ENCODE results near the gene PTPRM. TPM values are rescaled to one million over a fixed set of nuclear protein-coding genes. Genes with fewer than 3 reads are reported as not detected.

PTPRM gene
- polyA plus RNA-seq, 1 of the 3 experiments (the other 2 are of a cell fraction): 16.0 TPM

- Histone ChIP-seq H4K20me1 (ENCODE audit: insufficient read depth) (no peaks in the 10 kb centered on the region), H3K4me3 (ENCODE audit: low read depth in 2 of 2, low read length in 1 of 2) (no peak overlapping the region), H3K79me2 (ENCODE audit: insufficient read depth) (no peaks in the 10 kb centered on the region), H3F3A (replicated peaks; ENCODE audit: insufficient read depth) (no peaks in the 10 kb centered on the region), H3K9me3 (no peaks in the 10 kb centered on the region), H3K4me2 (no peak overlapping the region), H3K9ac (no peak overlapping the region), H3K36me3 (replicated peaks in 1 of 2; ENCODE audit: control insufficient read depth in 1 of 2, insufficient read depth in 2 of 2, low read length in 1 of 2) (no peaks in the 10 kb centered on the region), H2AFZ (ENCODE audit: low read depth) (no peak overlapping the region), H3K9me2 (no peaks in the 10 kb centered on the region), H3K27me3 (ENCODE audit: insufficient read depth) (no peaks in the 10 kb centered on the region), H3K4me1 (ENCODE audit: control insufficient read depth in 1 of 2, insufficient read depth in 2 of 2, low read depth in 1 of 2, low read length in 1 of 2) (no peaks in the 10 kb centered on the region), H3K27ac (ENCODE audit: low read depth in 2 of 2, low read length in 1 of 2) (no peak overlapping the region)
- TF ChIP-seq YY1 (IDR thresholded peaks at IDR 0.05; ENCODE audit: low read depth): no peak
- no peak for TF ChIP-seq USF1 (IDR thresholded peaks at IDR 0.05; ENCODE audit: borderline replicate concordance, low read depth)
- TF ChIP-seq FOSL2 (IDR thresholded peaks at IDR 0.05; ENCODE audit: borderline replicate concordance, low read depth): no peak
- no peak for TF ChIP-seq TEAD4 (IDR thresholded peaks at IDR 0.05; ENCODE audit: borderline replicate concordance, insufficient read depth)
- TF ChIP-seq NFIC (IDR thresholded peaks at IDR 0.05; ENCODE audit: borderline replicate concordance): no peak
- TF ChIP-seq, protein P1, sequence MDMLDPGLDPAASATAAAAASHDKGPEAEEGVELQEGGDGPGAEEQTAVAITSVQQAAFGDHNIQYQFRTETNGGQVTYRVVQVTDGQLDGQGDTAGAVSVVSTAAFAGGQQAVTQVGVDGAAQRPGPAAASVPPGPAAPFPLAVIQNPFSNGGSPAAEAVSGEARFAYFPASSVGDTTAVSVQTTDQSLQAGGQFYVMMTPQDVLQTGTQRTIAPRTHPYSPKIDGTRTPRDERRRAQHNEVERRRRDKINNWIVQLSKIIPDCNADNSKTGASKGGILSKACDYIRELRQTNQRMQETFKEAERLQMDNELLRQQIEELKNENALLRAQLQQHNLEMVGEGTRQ (IDR thresholded peaks at IDR 0.05; ENCODE audit: borderline replicate concordance, low read depth, low read length): no peak
- no peak for TF ChIP-seq POLR2AphosphoS5 (IDR thresholded peaks at IDR 0.05; ENCODE audit: low read depth, low read length)
- no peak for TF ChIP-seq RXRA (IDR thresholded peaks at IDR 0.05; ENCODE audit: borderline replicate concordance, low read depth)
- no peak for TF ChIP-seq MEF2A (IDR thresholded peaks at IDR 0.05; ENCODE audit: borderline replicate concordance, low read depth)
- no peak for TF ChIP-seq MXI1 (IDR thresholded peaks at IDR 0.05; ENCODE audit: low read depth, low read length)
- no peak for TF ChIP-seq RCOR1 (IDR thresholded peaks at IDR 0.05; ENCODE audit: low read length)
- no peak for TF ChIP-seq TAF1 (IDR thresholded peaks at IDR 0.05; ENCODE audit: borderline replicate concordance, low read depth, low read length)
- TF ChIP-seq FOXJ3 (CRISPR knock-in tag; IDR thresholded peaks at IDR 0.05): no peak
- no peak for TF ChIP-seq SMC3 (IDR thresholded peaks at IDR 0.05; ENCODE audit: low read depth, low read length)
- no peak for TF ChIP-seq JUND (IDR thresholded peaks at IDR 0.05)
- CTCF ChIA-PET: interaction anchor here (1.4 kb wide), 1 partner anchor 34 kb away, joined by 4 read pairs; no protein-coding TSS in a partner anchor
- WGBS (ENCODE audit: low lambda C conversion rate): 26% methylated on average over 4 of the region's 4 CpGs
- no peak for DNase-seq
- POLR2A ChIA-PET: no interaction called here
Measured at GRCh38 chr18:7532942-7533341, 34.2 kb upstream of the PTPRM start.

DNA sequence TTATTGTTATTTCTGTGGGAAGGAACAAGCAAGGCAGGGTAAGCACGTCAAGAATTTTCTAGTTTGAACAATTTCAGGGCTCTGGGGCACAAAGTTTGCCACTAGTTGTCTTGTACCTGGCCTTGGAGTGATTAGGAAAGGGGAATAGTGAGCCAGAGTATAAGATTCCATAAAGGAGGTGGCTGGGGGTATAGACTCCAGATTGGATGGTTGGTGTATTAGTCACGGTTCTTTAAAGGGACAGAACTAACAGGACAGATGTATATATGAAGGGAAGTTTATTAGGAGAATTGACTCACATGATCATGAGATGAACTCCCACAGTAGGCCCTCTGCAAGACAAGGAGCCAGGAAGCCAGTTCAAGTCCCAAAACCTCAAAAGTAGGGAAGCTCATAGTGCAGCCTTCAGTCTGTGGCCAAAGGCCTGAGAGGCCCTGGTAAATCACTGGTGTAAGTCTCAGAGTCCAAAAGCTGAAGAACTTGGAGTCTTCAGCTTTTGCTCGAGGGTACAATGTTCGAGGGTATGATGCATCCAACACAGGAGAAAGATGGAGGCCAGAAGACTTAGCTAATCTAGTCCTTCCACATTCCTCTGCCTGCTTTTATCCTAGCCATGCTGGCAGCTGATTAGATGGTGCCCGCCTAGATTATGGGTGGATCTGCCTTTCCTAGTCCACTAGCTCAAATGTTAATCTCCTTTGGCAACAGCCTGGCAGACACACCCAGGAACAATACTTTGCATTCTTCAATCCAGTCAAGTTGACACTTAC, 31.5 kb upstream of the PTPRM start:
- H3K36me3 ChIP-seq (replicated peaks in 1 of 2; ENCODE audit: control insufficient read depth in 1 of 2, insufficient read depth in 2 of 2, low read length in 1 of 2): no peaks in the 10 kb centered on the region
- POLR2A ChIA-PET: no interaction called here
- H4K20me1 ChIP-seq (ENCODE audit: insufficient read depth): no peaks in the 10 kb centered on the region
- H3K27ac ChIP-seq (ENCODE audit: low read depth in 2 of 2, low read length in 1 of 2): no peak overlapping the region
- no peak overlapping the region for H3K4me2 ChIP-seq
- no peaks in the 10 kb centered on the region for H3K4me1 ChIP-seq (ENCODE audit: control insufficient read depth in 1 of 2, insufficient read depth in 2 of 2, low read depth in 1 of 2, low read length in 1 of 2)
- CTCF ChIA-PET: interaction anchor here (1.3 kb wide), 1 partner anchor 10 kb away, joined by 4 read pairs; no protein-coding TSS in a partner anchor
- 27% methylated on average over 5 of the region's 5 CpGs for WGBS (ENCODE audit: low lambda C conversion rate)
- no peaks in the 10 kb centered on the region for H3K27me3 ChIP-seq (ENCODE audit: insufficient read depth)
- DNase-seq: no peak
- H3K9me3 ChIP-seq: no peaks in the 10 kb centered on the region
- no peak overlapping the region for H2AFZ ChIP-seq (ENCODE audit: low read depth)
- no peaks in the 10 kb centered on the region for H3K79me2 ChIP-seq (ENCODE audit: insufficient read depth)
- H3K4me3 ChIP-seq (ENCODE audit: low read depth in 2 of 2, low read length in 1 of 2): no peak overlapping the region
- no peaks in the 10 kb centered on the region for H3K9me2 ChIP-seq
- no peak overlapping the region for H3K9ac ChIP-seq
- H3F3A ChIP-seq (replicated peaks; ENCODE audit: insufficient read depth): no peaks in the 10 kb centered on the region
- TF ChIP-seq EZH2phosphoT487 (IDR thresholded peaks at IDR 0.05; ENCODE audit: borderline replicate concordance, low read depth) (no peak), SMC3 (IDR thresholded peaks at IDR 0.05; ENCODE audit: low read depth, low read length) (no peak), IRF3 (IDR thresholded peaks at IDR 0.05; ENCODE audit: low read depth, low read length) (no peak), FOSL2 (IDR thresholded peaks at IDR 0.05; ENCODE audit: borderline replicate concordance, low read depth) (no peak), NFIC (IDR thresholded peaks at IDR 0.05; ENCODE audit: borderline replicate concordance) (no peak), NRF1 (IDR thresholded peaks at IDR 0.05; ENCODE audit: low read depth, low read length) (no peak), CHD2 (IDR thresholded peaks at IDR 0.05; ENCODE audit: low read length, partially characterized antibody) (no peak), TEAD4 (IDR thresholded peaks at IDR 0.05; ENCODE audit: borderline replicate concordance, insufficient read depth) (no peak), RAD21 (IDR thresholded peaks at IDR 0.05; ENCODE audit: low read length) (no peak)
- TF ChIP-seq, protein P2, sequence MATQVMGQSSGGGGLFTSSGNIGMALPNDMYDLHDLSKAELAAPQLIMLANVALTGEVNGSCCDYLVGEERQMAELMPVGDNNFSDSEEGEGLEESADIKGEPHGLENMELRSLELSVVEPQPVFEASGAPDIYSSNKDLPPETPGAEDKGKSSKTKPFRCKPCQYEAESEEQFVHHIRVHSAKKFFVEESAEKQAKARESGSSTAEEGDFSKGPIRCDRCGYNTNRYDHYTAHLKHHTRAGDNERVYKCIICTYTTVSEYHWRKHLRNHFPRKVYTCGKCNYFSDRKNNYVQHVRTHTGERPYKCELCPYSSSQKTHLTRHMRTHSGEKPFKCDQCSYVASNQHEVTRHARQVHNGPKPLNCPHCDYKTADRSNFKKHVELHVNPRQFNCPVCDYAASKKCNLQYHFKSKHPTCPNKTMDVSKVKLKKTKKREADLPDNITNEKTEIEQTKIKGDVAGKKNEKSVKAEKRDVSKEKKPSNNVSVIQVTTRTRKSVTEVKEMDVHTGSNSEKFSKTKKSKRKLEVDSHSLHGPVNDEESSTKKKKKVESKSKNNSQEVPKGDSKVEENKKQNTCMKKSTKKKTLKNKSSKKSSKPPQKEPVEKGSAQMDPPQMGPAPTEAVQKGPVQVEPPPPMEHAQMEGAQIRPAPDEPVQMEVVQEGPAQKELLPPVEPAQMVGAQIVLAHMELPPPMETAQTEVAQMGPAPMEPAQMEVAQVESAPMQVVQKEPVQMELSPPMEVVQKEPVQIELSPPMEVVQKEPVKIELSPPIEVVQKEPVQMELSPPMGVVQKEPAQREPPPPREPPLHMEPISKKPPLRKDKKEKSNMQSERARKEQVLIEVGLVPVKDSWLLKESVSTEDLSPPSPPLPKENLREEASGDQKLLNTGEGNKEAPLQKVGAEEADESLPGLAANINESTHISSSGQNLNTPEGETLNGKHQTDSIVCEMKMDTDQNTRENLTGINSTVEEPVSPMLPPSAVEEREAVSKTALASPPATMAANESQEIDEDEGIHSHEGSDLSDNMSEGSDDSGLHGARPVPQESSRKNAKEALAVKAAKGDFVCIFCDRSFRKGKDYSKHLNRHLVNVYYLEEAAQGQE (IDR thresholded peaks at IDR 0.05; ENCODE audit: low read depth, low read length): no peak
